ENCODE measurements around the gene SLC16A7.

SLC16A7 gene, protein sequence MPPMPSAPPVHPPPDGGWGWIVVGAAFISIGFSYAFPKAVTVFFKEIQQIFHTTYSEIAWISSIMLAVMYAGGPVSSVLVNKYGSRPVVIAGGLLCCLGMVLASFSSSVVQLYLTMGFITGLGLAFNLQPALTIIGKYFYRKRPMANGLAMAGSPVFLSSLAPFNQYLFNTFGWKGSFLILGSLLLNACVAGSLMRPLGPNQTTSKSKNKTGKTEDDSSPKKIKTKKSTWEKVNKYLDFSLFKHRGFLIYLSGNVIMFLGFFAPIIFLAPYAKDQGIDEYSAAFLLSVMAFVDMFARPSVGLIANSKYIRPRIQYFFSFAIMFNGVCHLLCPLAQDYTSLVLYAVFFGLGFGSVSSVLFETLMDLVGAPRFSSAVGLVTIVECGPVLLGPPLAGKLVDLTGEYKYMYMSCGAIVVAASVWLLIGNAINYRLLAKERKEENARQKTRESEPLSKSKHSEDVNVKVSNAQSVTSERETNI

DNA sequence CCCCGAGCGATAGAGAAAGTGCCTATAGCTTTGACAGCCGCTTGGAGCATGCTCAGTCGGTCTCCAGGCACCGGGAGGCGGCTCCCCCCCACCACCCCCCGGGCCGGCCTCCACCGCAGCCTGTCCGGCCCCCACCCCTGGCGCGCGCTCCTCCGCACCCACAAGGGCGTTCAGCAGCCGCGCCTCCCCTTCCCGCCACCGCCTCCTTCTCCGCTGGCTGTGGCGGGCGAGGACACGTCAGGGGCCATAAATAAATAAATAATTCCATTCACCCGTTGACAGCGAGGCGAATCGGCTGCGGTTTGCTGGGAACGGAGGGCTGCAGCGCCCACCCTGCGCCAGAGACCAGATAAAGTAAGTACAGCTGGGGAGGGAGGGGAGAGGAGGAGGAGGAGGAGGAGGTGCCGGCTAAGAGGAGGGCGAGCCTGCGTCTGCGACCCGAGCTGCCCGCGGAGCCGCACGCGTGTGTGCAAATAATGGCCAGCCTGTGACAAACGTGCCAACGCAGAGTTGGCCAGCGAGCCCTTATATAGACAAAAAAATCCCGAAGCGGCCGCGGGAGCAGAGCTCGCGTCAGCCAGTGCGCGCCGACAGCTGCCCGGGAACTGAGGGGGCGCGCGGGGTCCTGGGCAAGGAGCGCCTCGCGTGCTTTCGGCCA lies at the start of gene SLC16A7:
TSS of gene SLC16A7 (plus strand) at position 147 of the 658 bp plus-strand sequence. CDS start 108,773 bp downstream, outside the sequence.
- Histone ChIP-seq H3K4me1 (ENCODE audit: control insufficient read depth, insufficient read depth, low read length) (peaks cover 12% of the 10 kb centered on the region; the same call in 1 of the 2 replicates), H3K9ac (ENCODE audit: low read depth, low read length) (peak within 1 kb of the TSS; percentile 70), H3K9me3 (ENCODE audit: control insufficient read depth, insufficient read depth, low read length) (no peaks in the 10 kb centered on the region), H3K27ac (ENCODE audit: low read depth, low read length) (no peak within 1 kb of the TSS), H3K36me3 (ENCODE audit: control insufficient read depth, insufficient read depth, low read length) (no peaks in the 10 kb centered on the region), H3K27me3 (ENCODE audit: control insufficient read depth, insufficient read depth, low read length) (peaks cover 12% of the 10 kb centered on the region), H3K4me3 (ENCODE audit: low read depth, low read length) (peak within 1 kb of the TSS; percentile 84)

- H3K4me3 ChIP-seq (ENCODE audit: low read depth, low read length), result no peak overlapping the region
- no peaks in the 10 kb centered on the region for H3K36me3 ChIP-seq (ENCODE audit: control insufficient read depth, insufficient read depth, low read length)
- H3K27me3 ChIP-seq (ENCODE audit: control insufficient read depth, insufficient read depth, low read length), result no peaks in the 10 kb centered on the region
- H3K9me3 ChIP-seq (ENCODE audit: control insufficient read depth, insufficient read depth, low read length), result no peaks in the 10 kb centered on the region
- H3K9ac ChIP-seq (ENCODE audit: low read depth, low read length), result no peak overlapping the region
- H3K4me1 ChIP-seq (ENCODE audit: control insufficient read depth, insufficient read depth, low read length), result no peaks in the 10 kb centered on the region
- H3K27ac ChIP-seq (ENCODE audit: low read depth, low read length), result no peak overlapping the region
These were observed 46.9 kb upstream of the SLC16A7 start for GRCh38 chr12:59548930-59549329.

GRCh38 chr12:59559696-59560095 lies 36.1 kb upstream of the SLC16A7 start:
- H3K9ac ChIP-seq (ENCODE audit: low read depth, low read length), result no peak overlapping the region
- H3K9me3 ChIP-seq (ENCODE audit: control insufficient read depth, insufficient read depth, low read length), result no peaks in the 10 kb centered on the region
- no peaks in the 10 kb centered on the region for H3K36me3 ChIP-seq (ENCODE audit: control insufficient read depth, insufficient read depth, low read length)
- H3K4me3 ChIP-seq (ENCODE audit: low read depth, low read length), result no peak overlapping the region
- no peaks in the 10 kb centered on the region for H3K27me3 ChIP-seq (ENCODE audit: control insufficient read depth, insufficient read depth, low read length)
- H3K4me1 ChIP-seq (ENCODE audit: control insufficient read depth, insufficient read depth, low read length), result no peaks in the 10 kb centered on the region
- no peak overlapping the region for H3K27ac ChIP-seq (ENCODE audit: low read depth, low read length)

GRCh38 chr12:59570145-59570544 lies 25.7 kb upstream of the SLC16A7 start:
- H3K36me3 ChIP-seq (ENCODE audit: control insufficient read depth, insufficient read depth, low read length), result no peaks in the 10 kb centered on the region
- no peak overlapping the region for H3K27ac ChIP-seq (ENCODE audit: low read depth, low read length)
- H3K9me3 ChIP-seq (ENCODE audit: control insufficient read depth, insufficient read depth, low read length), result no peaks in the 10 kb centered on the region
- no peaks in the 10 kb centered on the region for H3K4me1 ChIP-seq (ENCODE audit: control insufficient read depth, insufficient read depth, low read length)
- H3K9ac ChIP-seq (ENCODE audit: low read depth, low read length), result no peak overlapping the region
- no peaks in the 10 kb centered on the region for H3K27me3 ChIP-seq (ENCODE audit: control insufficient read depth, insufficient read depth, low read length)
- no peak overlapping the region for H3K4me3 ChIP-seq (ENCODE audit: low read depth, low read length)

- Histone ChIP-seq H3K4me1 (ENCODE audit: control insufficient read depth, insufficient read depth, low read length) (no peaks in the 10 kb centered on the region), H3K27ac (ENCODE audit: low read depth, low read length) (no peak overlapping the region)
These were observed 21.4 kb upstream of the SLC16A7 start for GRCh38 chr12:59574406-59574805.

GRCh38 chr12:59575826-59576225 lies 20.0 kb upstream of the SLC16A7 start:
- Histone ChIP-seq H3K9ac (ENCODE audit: low read depth, low read length) (no peak overlapping the region), H3K27me3 (ENCODE audit: control insufficient read depth, insufficient read depth, low read length) (no peaks in the 10 kb centered on the region), H3K27ac (ENCODE audit: low read depth, low read length) (no peak overlapping the region), H3K4me1 (ENCODE audit: control insufficient read depth, insufficient read depth, low read length) (no peaks in the 10 kb centered on the region), H3K4me3 (ENCODE audit: low read depth, low read length) (no peak overlapping the region), H3K36me3 (ENCODE audit: control insufficient read depth, insufficient read depth, low read length) (no peaks in the 10 kb centered on the region), H3K9me3 (ENCODE audit: control insufficient read depth, insufficient read depth, low read length) (no peaks in the 10 kb centered on the region)

More at GRCh38 chr12:59574406-59574805, 21.4 kb upstream of the SLC16A7 start:
- no peak overlapping the region for H3K4me3 ChIP-seq (ENCODE audit: low read depth, low read length)
- no peaks in the 10 kb centered on the region for H3K36me3 ChIP-seq (ENCODE audit: control insufficient read depth, insufficient read depth, low read length)
- H3K27me3 ChIP-seq (ENCODE audit: control insufficient read depth, insufficient read depth, low read length), result no peaks in the 10 kb centered on the region
- no peaks in the 10 kb centered on the region for H3K9me3 ChIP-seq (ENCODE audit: control insufficient read depth, insufficient read depth, low read length)
- no peak overlapping the region for H3K9ac ChIP-seq (ENCODE audit: low read depth, low read length)

GRCh38 chr12:59578254-59578653 lies 17.6 kb upstream of the SLC16A7 start:
- H3K4me3 ChIP-seq (ENCODE audit: low read depth, low read length), result no peak overlapping the region
- H3K9me3 ChIP-seq (ENCODE audit: control insufficient read depth, insufficient read depth, low read length), result no peaks in the 10 kb centered on the region
- no peaks in the 10 kb centered on the region for H3K27me3 ChIP-seq (ENCODE audit: control insufficient read depth, insufficient read depth, low read length)
- H3K36me3 ChIP-seq (ENCODE audit: control insufficient read depth, insufficient read depth, low read length), result no peaks in the 10 kb centered on the region
- H3K4me1 ChIP-seq (ENCODE audit: control insufficient read depth, insufficient read depth, low read length), result no peaks in the 10 kb centered on the region
- H3K27ac ChIP-seq (ENCODE audit: low read depth, low read length), result no peak overlapping the region
- H3K9ac ChIP-seq (ENCODE audit: low read depth, low read length), result no peak overlapping the region

GRCh38 chr12:59579631-59580030 lies 16.2 kb upstream of the SLC16A7 start:
- no peaks in the 10 kb centered on the region for H3K27me3 ChIP-seq (ENCODE audit: control insufficient read depth, insufficient read depth, low read length)
- H3K9ac ChIP-seq (ENCODE audit: low read depth, low read length), result no peak overlapping the region
- no peaks in the 10 kb centered on the region for H3K9me3 ChIP-seq (ENCODE audit: control insufficient read depth, insufficient read depth, low read length)
- no peak overlapping the region for H3K4me3 ChIP-seq (ENCODE audit: low read depth, low read length)
- H3K27ac ChIP-seq (ENCODE audit: low read depth, low read length), result no peak overlapping the region
- no peaks in the 10 kb centered on the region for H3K36me3 ChIP-seq (ENCODE audit: control insufficient read depth, insufficient read depth, low read length)
- no peaks in the 10 kb centered on the region for H3K4me1 ChIP-seq (ENCODE audit: control insufficient read depth, insufficient read depth, low read length)

DNA sequence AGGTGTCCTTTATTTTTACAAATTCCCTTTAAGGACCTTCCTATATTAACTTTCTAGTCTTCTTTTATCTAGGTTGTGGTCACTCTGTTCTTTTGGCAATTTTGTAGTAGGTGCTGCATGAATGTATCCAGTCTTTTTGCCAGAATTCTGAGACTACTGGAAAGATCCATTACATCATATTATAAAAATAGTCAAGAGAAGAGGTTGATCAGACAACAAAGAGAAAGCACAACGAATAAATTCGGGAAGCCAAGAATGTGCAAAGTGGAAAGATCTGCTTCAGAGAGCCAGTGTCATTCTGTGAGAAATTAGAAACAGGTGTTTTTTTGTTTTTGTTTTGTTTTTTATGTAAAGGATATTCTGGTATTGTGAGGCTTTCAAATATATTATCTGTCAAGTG lies 15.8 kb upstream of the SLC16A7 start:
- H3K27ac ChIP-seq (ENCODE audit: low read depth, low read length), result no peak overlapping the region
- H3K9ac ChIP-seq (ENCODE audit: low read depth, low read length), result no peak overlapping the region
- no peaks in the 10 kb centered on the region for H3K4me1 ChIP-seq (ENCODE audit: control insufficient read depth, insufficient read depth, low read length)
- H3K4me3 ChIP-seq (ENCODE audit: low read depth, low read length), result no peak overlapping the region
- no peaks in the 10 kb centered on the region for H3K36me3 ChIP-seq (ENCODE audit: control insufficient read depth, insufficient read depth, low read length)
- no peaks in the 10 kb centered on the region for H3K27me3 ChIP-seq (ENCODE audit: control insufficient read depth, insufficient read depth, low read length)
- no peaks in the 10 kb centered on the region for H3K9me3 ChIP-seq (ENCODE audit: control insufficient read depth, insufficient read depth, low read length)

- no peak overlapping the region for H3K27ac ChIP-seq (ENCODE audit: low read depth, low read length)
These were observed 12.7 kb upstream of the SLC16A7 start for GRCh38 chr12:59583003-59583712.

More at GRCh38 chr12:59583003-59583712, 12.7 kb upstream of the SLC16A7 start:
- Histone ChIP-seq H3K4me1 (ENCODE audit: control insufficient read depth, insufficient read depth, low read length) (no peaks in the 10 kb centered on the region), H3K4me3 (ENCODE audit: low read depth, low read length) (no peak overlapping the region), H3K36me3 (ENCODE audit: control insufficient read depth, insufficient read depth, low read length) (no peaks in the 10 kb centered on the region), H3K27me3 (ENCODE audit: control insufficient read depth, insufficient read depth, low read length) (no peaks in the 10 kb centered on the region), H3K9ac (ENCODE audit: low read depth, low read length) (no peak overlapping the region), H3K9me3 (ENCODE audit: control insufficient read depth, insufficient read depth, low read length) (no peaks in the 10 kb centered on the region)

Measured in HUES48 (cell line).